ENCODE results near the gene SULT6B1.

DNA sequence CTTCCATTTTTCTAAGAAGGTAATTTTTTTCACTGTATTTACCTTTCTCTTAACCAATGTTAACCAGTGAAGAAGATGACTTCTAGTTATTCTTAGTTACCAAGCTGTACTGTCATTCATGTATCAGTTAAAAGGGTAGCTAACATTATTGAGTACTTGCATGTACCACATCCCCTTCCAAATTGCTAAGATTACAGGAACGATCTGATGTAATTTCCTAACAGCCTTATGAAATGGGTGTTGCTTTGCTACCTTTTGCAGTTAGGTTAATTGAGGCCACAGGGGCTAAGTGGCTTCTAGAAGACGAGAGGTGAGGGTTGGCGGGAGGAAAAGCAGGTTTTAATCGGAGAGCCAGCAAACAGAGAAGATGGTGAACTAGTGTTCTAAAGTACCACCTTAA, 1.8 kb upstream of the SULT6B1 start:
- TF ChIP-seq TAF1 (IDR thresholded peaks at IDR 0.05; ENCODE audit: borderline replicate concordance, insufficient read depth, low read length) (no peak), POLR2AphosphoS5 (IDR thresholded peaks at IDR 0.05; ENCODE audit: low read depth, low read length) (no peak), SIN3A (IDR thresholded peaks at IDR 0.05; ENCODE audit: borderline replicate concordance, insufficient read depth, low read length) (no peak)
- TF ChIP-seq, protein P1, sequence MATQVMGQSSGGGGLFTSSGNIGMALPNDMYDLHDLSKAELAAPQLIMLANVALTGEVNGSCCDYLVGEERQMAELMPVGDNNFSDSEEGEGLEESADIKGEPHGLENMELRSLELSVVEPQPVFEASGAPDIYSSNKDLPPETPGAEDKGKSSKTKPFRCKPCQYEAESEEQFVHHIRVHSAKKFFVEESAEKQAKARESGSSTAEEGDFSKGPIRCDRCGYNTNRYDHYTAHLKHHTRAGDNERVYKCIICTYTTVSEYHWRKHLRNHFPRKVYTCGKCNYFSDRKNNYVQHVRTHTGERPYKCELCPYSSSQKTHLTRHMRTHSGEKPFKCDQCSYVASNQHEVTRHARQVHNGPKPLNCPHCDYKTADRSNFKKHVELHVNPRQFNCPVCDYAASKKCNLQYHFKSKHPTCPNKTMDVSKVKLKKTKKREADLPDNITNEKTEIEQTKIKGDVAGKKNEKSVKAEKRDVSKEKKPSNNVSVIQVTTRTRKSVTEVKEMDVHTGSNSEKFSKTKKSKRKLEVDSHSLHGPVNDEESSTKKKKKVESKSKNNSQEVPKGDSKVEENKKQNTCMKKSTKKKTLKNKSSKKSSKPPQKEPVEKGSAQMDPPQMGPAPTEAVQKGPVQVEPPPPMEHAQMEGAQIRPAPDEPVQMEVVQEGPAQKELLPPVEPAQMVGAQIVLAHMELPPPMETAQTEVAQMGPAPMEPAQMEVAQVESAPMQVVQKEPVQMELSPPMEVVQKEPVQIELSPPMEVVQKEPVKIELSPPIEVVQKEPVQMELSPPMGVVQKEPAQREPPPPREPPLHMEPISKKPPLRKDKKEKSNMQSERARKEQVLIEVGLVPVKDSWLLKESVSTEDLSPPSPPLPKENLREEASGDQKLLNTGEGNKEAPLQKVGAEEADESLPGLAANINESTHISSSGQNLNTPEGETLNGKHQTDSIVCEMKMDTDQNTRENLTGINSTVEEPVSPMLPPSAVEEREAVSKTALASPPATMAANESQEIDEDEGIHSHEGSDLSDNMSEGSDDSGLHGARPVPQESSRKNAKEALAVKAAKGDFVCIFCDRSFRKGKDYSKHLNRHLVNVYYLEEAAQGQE (IDR thresholded peaks at IDR 0.05; ENCODE audit: insufficient read depth in 1 of 2, low read depth in 2 of 2, low read length in 2 of 2): no peak
